IMR-90 (cell line): Measurements from ENCODE around the gene SAMSN1. TPM values are rescaled to one million over a fixed set of nuclear protein-coding genes. Genes with fewer than 3 reads are reported as not detected.

Experiments used
- ATAC-seq: fragments of 200-7000 bp; cut with Tn5 transposase; 2 replicates; pipeline ENCODE4 v1.9.1; 2020; ENCODE audit warnings: low read depth, mild to moderate bottlenecking, moderate library complexity
- BruUV-seq: library from RNA; stranded (reverse); fragments of 400-500 nt; replicated peaks from 2 replicates; lab custom pipeline; 2021; lab: Mats Ljungman, UMichigan
- CTCF ChIA-PET: fragments of 300-600 bp; formaldehyde crosslinking; extraction: SDS; loops from one replicate; lab custom pipeline; 2021; ENCODE audit warnings: antibody characterized with exemption; lab: Yijun Ruan, JAX
- POLR2A ChIA-PET: fragments of 300-600 bp; sonication (Branson Sonifier 250); formaldehyde crosslinking; loops from one replicate; lab custom pipeline; 2022; ENCODE audit warnings: antibody characterized with exemption; ENCODE audit not compliant: unreplicated experiment; lab: Charles Lee
- DNase-seq: peaks from one replicate; pipeline ENCODE4 v3.0.0; 2013
- H2AFZ ChIP-seq: replicated peaks from 2 replicates; pipeline ENCODE3; 2013; ENCODE audit warnings: low read length, mild to moderate bottlenecking; ENCODE audit not compliant: poor library complexity
- H2AK5ac ChIP-seq: 2 replicates; pipeline ENCODE4 v1.6.1; 2013; ENCODE audit warnings: low read depth, low read length, inconsistent platforms
- H2AK9ac ChIP-seq: replicated peaks from 2 replicates; pipeline ENCODE3; 2013; ENCODE audit warnings: mild to moderate bottlenecking, low read depth, low read length, moderate library complexity; ENCODE audit not compliant: poor library complexity
- H2BK120ac ChIP-seq: 2 replicates; pipeline ENCODE4 v1.6.1; 2013; ENCODE audit warnings: low read depth, low read length, inconsistent platforms
- H2BK15ac ChIP-seq: 3 replicates; pipeline ENCODE4 v1.6.1; 2013; ENCODE audit warnings: low read depth, low read length, inconsistent platforms
- H2BK20ac ChIP-seq: 2 replicates; pipeline ENCODE4 v1.6.1; 2013; ENCODE audit warnings: low read depth, mild to moderate bottlenecking, inconsistent platforms, low read length, moderate library complexity
- H2BK5ac ChIP-seq: 2 replicates; pipeline ENCODE4 v1.6.1; 2013; ENCODE audit warnings: mild to moderate bottlenecking, low read depth, low read length, inconsistent platforms; ENCODE audit not compliant: poor library complexity, severe bottlenecking
- H3K14ac ChIP-seq: replicated peaks from 2 replicates; pipeline ENCODE4 v1.6.1; 2013; ENCODE audit warnings: low read depth, low read length, inconsistent platforms
- H3K18ac ChIP-seq: 2 replicates; pipeline ENCODE4 v1.6.1; 2013; ENCODE audit warnings: low read depth, low read length, control low read depth
- H3K23ac ChIP-seq: 2 replicates; pipeline ENCODE4 v1.6.1; 2013; ENCODE audit warnings: low read depth, low read length, inconsistent platforms
- H3K27ac ChIP-seq: 2 replicates; pipeline ENCODE4 v1.5.1; 2013; ENCODE audit warnings: mild to moderate bottlenecking, control low read depth, low read length; ENCODE audit not compliant: insufficient read depth
- H3K27me3 ChIP-seq: 2 replicates; pipeline ENCODE4 v1.6.1; 2013; ENCODE audit warnings: low read length; ENCODE audit not compliant: control insufficient read depth, insufficient read depth
- H3K36me3 ChIP-seq: 2 replicates; pipeline ENCODE4 v1.6.1; 2013; ENCODE audit warnings: low read length, mixed read lengths; ENCODE audit not compliant: control insufficient read depth, insufficient read depth
- H3K4ac ChIP-seq: 2 replicates; pipeline ENCODE4 v1.6.1; 2013; ENCODE audit warnings: low read depth, low read length, inconsistent platforms
- H3K4me1 ChIP-seq: 2 replicates; pipeline ENCODE4 v1.6.1; 2013; ENCODE audit warnings: low read length, mixed read lengths; ENCODE audit not compliant: control insufficient read depth, insufficient read depth
- H3K4me2 ChIP-seq: 2 replicates; pipeline ENCODE4 v1.6.1; 2013; ENCODE audit warnings: low read depth, mild to moderate bottlenecking, control low read depth, low read length, moderate library complexity
- H3K4me3 ChIP-seq: 2 replicates; pipeline ENCODE4 v1.5.1; 2013; ENCODE audit warnings: low read depth, mild to moderate bottlenecking, control low read depth, low read length, moderate library complexity; ENCODE audit not compliant: insufficient read depth
- H3K56ac ChIP-seq: 2 replicates; pipeline ENCODE4 v1.6.1; 2013; ENCODE audit warnings: low read length, inconsistent platforms; ENCODE audit not compliant: insufficient read depth; ENCODE audit errors: extremely low read depth
- H3K79me1 ChIP-seq, 2 experiments: 2 replicates each; pipeline ENCODE4 v1.6.1; 2013; ENCODE audit warnings: low read length in 2 of 2, inconsistent platforms in 1 of 2, low read depth in 1 of 2
- H3K9ac ChIP-seq: 2 replicates; pipeline ENCODE4 v1.6.1; 2013; ENCODE audit warnings: low read depth, low read length, control low read depth
- H3K9me1 ChIP-seq: 2 replicates; pipeline ENCODE4 v1.6.1; 2013; ENCODE audit warnings: low read length, inconsistent platforms; ENCODE audit not compliant: insufficient read depth
- H3K9me3 ChIP-seq: 2 replicates; pipeline ENCODE4 v1.6.1; 2013; ENCODE audit warnings: low read length; ENCODE audit not compliant: control insufficient read depth, insufficient read depth
- H4K20me1 ChIP-seq: 2 replicates; pipeline ENCODE4 v1.6.1; 2013; ENCODE audit warnings: low read length, inconsistent platforms; ENCODE audit not compliant: insufficient read depth
- H4K5ac ChIP-seq: 2 replicates; pipeline ENCODE4 v1.6.1; 2013; ENCODE audit warnings: mild to moderate bottlenecking, low read depth, low read length, control low read depth
- H4K8ac ChIP-seq, 2 experiments: 2 replicates each; pipeline ENCODE4 v1.6.1; 2013; ENCODE audit warnings: low read depth in 2 of 2, low read length in 2 of 2, control low read depth in 1 of 2, inconsistent platforms in 1 of 2
- H4K91ac ChIP-seq: 2 replicates; pipeline ENCODE4 v1.6.1; 2013; ENCODE audit warnings: low read depth, low read length, inconsistent platforms; ENCODE audit not compliant: insufficient read depth
- MAZ ChIP-seq: IDR thresholded peaks from 2 replicates; pipeline ENCODE4 v1.6.1; 2012; ENCODE audit warnings: low read depth, mild to moderate bottlenecking, low read length, improper control_type of control experiment, moderate library complexity, borderline replicate concordance
- RAD21 ChIP-seq: IDR thresholded peaks from 2 replicates; pipeline ENCODE4 v1.6.1; 2012; ENCODE audit warnings: low read length, improper control_type of control experiment
- SMC3 ChIP-seq: fragments of 150-350 bp; IDR thresholded peaks from 2 replicates; pipeline ENCODE4 v1.6.1; 2016; ENCODE audit warnings: low read depth, mild to moderate bottlenecking, antibody characterized with exemption, low read length, moderate library complexity
- WGBS, 2 experiments: methylation state at CpG; one replicate each; pipeline versions ENCODE4 v1.1.5 to v1.1.7; 2013; ENCODE audit warnings: missing lambda C conversion rate in 2 of 2; ENCODE audit not compliant: insufficient read length in 1 of 2; ENCODE audit errors: extremely low coverage in 2 of 2; 5-methylcytosine and 5-hydroxymethylcytosine counted together
- dilution Hi-C: fragments of 300-500 bp; cut with HindIII; formaldehyde crosslinking; loops from one replicate; pipeline ENCODE4 v1.14.3; 2018; ENCODE audit warnings: low sequenced_read_pairs; ENCODE audit not compliant: unreplicated experiment
- in situ Hi-C: fragments of 300-500 bp; cut with MboI; formaldehyde crosslinking; loops from 3 replicates; pipeline ENCODE4 v1.14.3; 2019; ENCODE audit warnings: low sequenced_read_pairs, inconsistent platforms, mixed read lengths
- intact Hi-C: fragments of 100-400 bp; cut with micrococcal nuclease; formaldehyde crosslinking; loops from 2 replicates; pipeline ENCODE4 v1.10.0; 2022
- polyA plus RNA-seq, 3 experiments: library from polyadenylated mRNA; depleted of rRNA; stranded (reverse); fragments of >200 nt; gene quantifications; 2 replicates each; pipeline ENCODE4 v1.2.3, GENCODE V29; 2012; ENCODE audit warnings: low replicate concordance in 1 of 3
- total RNA-seq: library from RNA; depleted of rRNA; stranded (reverse); fragments of >200 nt; gene quantifications from 2 replicates; pipeline ENCODE4 v1.2.3, GENCODE V29; 2012
- TF ChIP-seq, protein P1 (sequence below): conservative IDR thresholded peaks from 2 replicates; pipeline ENCODE4 v1.5.1; 2012; ENCODE audit warnings: mild to moderate bottlenecking, low read depth, low read length, improper control_type of control experiment
- TF ChIP-seq, protein P2 (sequence below): fragments of 150-350 bp; IDR thresholded peaks from 2 replicates; pipeline ENCODE4 v1.6.1; 2016; ENCODE audit warnings: low read depth, mild to moderate bottlenecking, low read length, moderate library complexity, borderline replicate concordance

The SAMSN1 gene
- total and polyA plus RNA-seq, 2 of the 4 experiments (the other 2 are of a cell fraction) = not detected

DNA sequence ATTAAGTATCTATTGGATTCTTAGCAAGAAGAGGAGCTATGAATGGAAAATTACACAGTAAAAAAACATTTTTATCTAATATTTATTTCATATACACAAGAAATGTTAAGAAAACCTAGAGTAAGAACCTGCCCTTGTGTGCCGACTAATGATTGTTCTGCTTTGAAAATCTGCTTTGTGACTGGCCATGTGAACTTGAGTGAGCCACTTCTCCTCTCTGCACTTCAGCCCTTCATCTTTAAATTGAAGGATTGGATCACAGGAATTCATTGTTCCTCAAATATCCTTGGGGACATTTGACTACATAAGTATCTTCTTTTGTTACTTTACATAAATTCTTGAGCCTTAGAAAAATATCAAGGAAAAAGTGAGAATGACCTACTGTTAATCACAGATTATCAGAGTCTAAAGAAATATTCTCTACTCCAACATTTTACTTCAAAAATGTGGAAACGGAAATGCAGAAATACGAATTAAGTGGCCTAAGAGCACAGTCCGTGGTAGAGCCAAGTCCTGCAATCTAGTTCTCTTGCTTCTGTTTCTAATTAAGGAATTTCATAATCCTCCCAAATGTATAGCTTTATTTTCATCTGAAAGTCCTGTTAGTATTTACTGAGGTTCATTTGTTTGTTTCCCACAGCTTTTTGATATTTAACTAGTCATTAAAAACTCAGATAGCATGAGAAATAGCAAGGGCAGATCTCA, 46.3 kb upstream of the SAMSN1 start:
- Histone ChIP-seq H4K91ac (no peak overlapping the region), H3K27me3 (no peaks in the 10 kb centered on the region), H3K4me2 (no peak overlapping the region), H3K4ac (no peak overlapping the region), H3K4me1 (no peaks in the 10 kb centered on the region), H3K9ac (no peak overlapping the region), H3K36me3 (no peaks in the 10 kb centered on the region), H3K79me1 (no peaks in the 10 kb centered on the region), H2BK120ac (no peak overlapping the region), H2BK5ac (no peak overlapping the region), H2AK5ac (no peak overlapping the region), H2AK9ac (no peak overlapping the region), H2BK15ac (no peak overlapping the region), H3K9me1 (no peaks in the 10 kb centered on the region), H3K14ac (no peak overlapping the region), H4K8ac (no peak overlapping the region), H3K56ac (no peak overlapping the region), H2BK20ac (no peak overlapping the region), H2AFZ (no peak overlapping the region), H3K18ac (no peak overlapping the region), H3K9me3 (peaks cover 2% of the 10 kb centered on the region; the same call in 1 of the 2 replicates), H3K4me3 (no peak overlapping the region), H3K27ac (no peak overlapping the region), H4K5ac (no peak overlapping the region), H3K23ac (no peak overlapping the region), H4K20me1 (no peaks in the 10 kb centered on the region)
- dilution Hi-C loops = no loop called here
- no CpG with 5 or more reads among the region's 4 CpGs for WGBS, 2 experiments
- no peak for TF ChIP-seq MAZ
- TF ChIP-seq SMC3 = no peak
- no peak for TF ChIP-seq RAD21
- TF ChIP-seq, protein P1, sequence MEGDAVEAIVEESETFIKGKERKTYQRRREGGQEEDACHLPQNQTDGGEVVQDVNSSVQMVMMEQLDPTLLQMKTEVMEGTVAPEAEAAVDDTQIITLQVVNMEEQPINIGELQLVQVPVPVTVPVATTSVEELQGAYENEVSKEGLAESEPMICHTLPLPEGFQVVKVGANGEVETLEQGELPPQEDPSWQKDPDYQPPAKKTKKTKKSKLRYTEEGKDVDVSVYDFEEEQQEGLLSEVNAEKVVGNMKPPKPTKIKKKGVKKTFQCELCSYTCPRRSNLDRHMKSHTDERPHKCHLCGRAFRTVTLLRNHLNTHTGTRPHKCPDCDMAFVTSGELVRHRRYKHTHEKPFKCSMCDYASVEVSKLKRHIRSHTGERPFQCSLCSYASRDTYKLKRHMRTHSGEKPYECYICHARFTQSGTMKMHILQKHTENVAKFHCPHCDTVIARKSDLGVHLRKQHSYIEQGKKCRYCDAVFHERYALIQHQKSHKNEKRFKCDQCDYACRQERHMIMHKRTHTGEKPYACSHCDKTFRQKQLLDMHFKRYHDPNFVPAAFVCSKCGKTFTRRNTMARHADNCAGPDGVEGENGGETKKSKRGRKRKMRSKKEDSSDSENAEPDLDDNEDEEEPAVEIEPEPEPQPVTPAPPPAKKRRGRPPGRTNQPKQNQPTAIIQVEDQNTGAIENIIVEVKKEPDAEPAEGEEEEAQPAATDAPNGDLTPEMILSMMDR = no peak
- TF ChIP-seq, protein P2, sequence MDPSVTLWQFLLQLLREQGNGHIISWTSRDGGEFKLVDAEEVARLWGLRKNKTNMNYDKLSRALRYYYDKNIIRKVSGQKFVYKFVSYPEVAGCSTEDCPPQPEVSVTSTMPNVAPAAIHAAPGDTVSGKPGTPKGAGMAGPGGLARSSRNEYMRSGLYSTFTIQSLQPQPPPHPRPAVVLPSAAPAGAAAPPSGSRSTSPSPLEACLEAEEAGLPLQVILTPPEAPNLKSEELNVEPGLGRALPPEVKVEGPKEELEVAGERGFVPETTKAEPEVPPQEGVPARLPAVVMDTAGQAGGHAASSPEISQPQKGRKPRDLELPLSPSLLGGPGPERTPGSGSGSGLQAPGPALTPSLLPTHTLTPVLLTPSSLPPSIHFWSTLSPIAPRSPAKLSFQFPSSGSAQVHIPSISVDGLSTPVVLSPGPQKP = no peak
- no peak for ATAC-seq
- POLR2A ChIA-PET = no interaction called here
- BruUV-seq = no TSS peak
- intact Hi-C loops = no loop called here
- no peak for DNase-seq
- CTCF ChIA-PET = interaction anchor here (0.6 kb wide), 1 partner anchor 23 kb away, joined by 5 read pairs; no protein-coding TSS in a partner anchor
- in situ Hi-C loops = no loop called here
